HG03139 (cell line): ENCODE results near the gene NUDT22.
A peak's percentile ranks its signal among the peaks of the same experiment; 100 is the strongest.

Experiments
- ATAC-seq: cut with Tn5 transposase; IDR thresholded peaks from one replicate; pipeline ENCODE4 v1.9.1; 2021; ENCODE audit not compliant: unreplicated experiment

The NUDT22 gene, protein sequence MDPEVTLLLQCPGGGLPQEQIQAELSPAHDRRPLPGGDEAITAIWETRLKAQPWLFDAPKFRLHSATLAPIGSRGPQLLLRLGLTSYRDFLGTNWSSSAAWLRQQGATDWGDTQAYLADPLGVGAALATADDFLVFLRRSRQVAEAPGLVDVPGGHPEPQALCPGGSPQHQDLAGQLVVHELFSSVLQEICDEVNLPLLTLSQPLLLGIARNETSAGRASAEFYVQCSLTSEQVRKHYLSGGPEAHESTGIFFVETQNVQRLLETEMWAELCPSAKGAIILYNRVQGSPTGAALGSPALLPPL

GRCh38 chr11:64225608-64226506 lies at the start of gene NUDT22, which contains the start of gene TRPT1:
TSS of gene NUDT22 (plus strand) at chr11:64226274. CDS start at chr11:64226653, 379 bp downstream.
TSS of gene TRPT1 (minus strand) at chr11:64226186. CDS start at chr11:64225860, 326 bp downstream.
- peak; percentile 33 for ATAC-seq

- ATAC-seq, result no peak
These were observed 49.3 kb upstream of the NUDT22 start for GRCh38 chr11:64176751-64177150.

DNA sequence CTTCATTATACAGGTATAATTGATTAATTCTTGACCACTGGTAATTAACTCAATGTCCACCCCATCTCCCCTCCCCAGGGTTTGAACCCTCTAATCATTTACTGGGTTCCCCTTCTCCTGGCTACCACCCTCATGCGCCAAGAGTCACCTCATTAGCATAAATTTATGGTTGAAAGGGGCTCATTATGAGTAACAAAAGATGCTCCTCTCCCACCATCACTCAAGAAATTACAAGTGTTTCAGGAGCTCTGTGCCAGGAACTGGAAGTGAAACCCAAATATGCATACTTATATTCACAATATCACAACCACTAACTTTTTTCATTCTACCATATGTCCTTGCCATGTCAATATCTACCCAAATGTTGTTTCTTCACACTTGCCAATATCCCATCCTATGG lies 47.9 kb upstream of the NUDT22 start:
- no peak for ATAC-seq

GRCh38 chr11:64178951-64179639 lies 47.0 kb upstream of the NUDT22 start:
- ATAC-seq, result no peak

GRCh38 chr11:64180891-64181290 lies 45.2 kb upstream of the NUDT22 start:
- no peak for ATAC-seq

DNA sequence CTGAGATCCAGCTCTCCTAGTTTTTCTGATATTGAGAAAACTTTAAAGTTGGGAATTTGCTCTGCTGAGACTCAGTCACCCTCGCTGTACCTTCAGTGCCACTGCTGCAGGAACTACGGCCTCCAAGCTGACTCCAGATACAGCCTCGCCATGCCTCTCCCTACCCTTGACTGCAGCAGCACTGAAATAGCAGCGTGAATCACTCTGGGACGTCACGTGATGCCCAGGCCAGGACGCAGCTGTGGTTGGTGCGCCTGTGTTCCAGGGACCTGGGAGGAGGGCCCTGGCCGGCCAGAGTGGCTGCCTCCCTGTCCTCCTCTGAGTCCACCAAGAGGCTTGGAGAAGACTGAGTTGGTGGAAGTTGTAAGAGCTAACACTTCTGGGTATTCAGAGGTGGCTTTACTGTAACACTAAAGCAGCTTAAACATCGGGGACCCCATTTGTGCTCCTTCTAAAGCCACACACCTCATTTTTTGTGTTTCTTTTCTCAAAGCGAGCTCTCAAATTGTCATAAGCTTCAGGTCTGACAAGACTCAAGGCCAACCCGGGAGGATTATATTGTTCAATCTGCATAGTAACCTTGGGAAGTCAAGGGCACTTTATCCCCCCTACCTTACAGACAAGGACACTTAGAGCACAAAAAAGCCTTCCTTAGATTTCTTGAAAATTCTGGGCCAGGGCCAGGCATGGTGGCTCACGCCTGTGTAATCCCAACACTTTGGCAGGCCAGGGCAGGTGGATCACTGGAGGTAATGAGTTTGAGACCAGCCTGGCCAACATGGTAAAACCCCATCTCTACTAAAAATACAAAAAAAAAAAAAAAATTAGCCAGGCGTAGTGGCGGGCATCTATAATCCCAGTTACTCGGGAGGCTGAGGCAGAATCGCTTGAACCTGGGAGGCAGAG lies 44.3 kb upstream of the NUDT22 start:
- ATAC-seq, result no peak

DNA sequence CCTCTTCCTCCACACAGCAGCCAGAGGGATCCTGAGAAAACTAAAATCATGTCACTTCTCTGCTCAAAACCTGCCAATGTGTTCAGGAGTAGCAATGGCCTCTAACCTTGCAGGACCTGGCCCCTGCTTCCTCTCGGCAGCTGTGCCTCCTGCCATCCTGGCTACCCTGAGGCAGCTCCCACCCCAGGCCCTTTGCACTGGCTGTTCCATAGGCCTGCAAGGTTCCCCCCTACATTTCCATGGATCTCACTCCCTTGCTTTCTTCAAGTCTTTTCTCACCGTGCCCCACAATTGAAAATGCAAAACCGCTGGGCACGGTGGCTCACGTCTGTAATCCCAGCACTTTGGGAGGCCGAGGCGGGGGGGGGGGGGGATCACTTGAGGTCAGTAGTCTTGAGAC lies 42.2 kb upstream of the NUDT22 start:
- no peak for ATAC-seq

DNA sequence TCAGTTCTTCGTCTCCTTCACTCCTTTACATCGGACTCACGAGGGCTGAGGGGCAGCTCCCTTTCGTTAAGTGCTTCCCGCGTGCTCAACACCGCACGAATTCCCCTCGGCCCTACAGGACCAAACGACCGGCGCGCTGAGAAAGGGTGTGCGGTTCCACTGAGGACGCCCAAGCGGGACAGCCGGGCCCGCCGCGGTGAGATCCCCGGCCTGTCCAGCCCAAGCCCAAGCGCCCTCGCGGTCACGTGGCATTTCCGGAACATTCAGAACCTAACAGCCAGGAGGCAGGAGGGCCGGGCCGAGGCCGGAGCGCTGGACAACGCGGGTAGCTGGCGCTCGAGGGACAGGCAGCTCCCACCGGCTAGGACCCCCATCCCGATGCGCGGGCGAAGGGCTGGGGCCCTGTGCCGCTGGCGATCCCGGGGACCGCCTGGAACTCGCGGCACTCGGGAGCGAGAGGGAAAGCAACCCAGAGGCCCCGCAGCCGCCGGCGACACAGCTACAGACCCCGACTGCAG lies 40.8 kb upstream of the NUDT22 start:
- peak; percentile 9 for ATAC-seq

GRCh38 chr11:64185693-64186491 lies 40.2 kb upstream of the NUDT22 start, which contains the start of gene STIP1:
TSS of gene STIP1 (plus strand) at chr11:64186171. CDS start at chr11:64186262, 91 bp downstream.
- ATAC-seq, result peak; percentile 83

- ATAC-seq, result no peak
These were observed 39.4 kb upstream of the NUDT22 start for GRCh38 chr11:64186492-64187165.

- no peak for ATAC-seq
These were observed 33.6 kb upstream of the NUDT22 start for GRCh38 chr11:64192434-64192833.

- ATAC-seq, result no peak
These were observed 29.4 kb upstream of the NUDT22 start for GRCh38 chr11:64196626-64197025.

- ATAC-seq, result no peak
These were observed 27.6 kb upstream of the NUDT22 start for GRCh38 chr11:64198511-64198910.

- ATAC-seq, result no peak
These were observed 24.5 kb upstream of the NUDT22 start for GRCh38 chr11:64201543-64201942.

GRCh38 chr11:64202992-64203391 lies 23.1 kb upstream of the NUDT22 start:
- no peak for ATAC-seq

GRCh38 chr11:64203421-64204079 lies 22.5 kb upstream of the NUDT22 start:
- ATAC-seq, result no peak

DNA sequence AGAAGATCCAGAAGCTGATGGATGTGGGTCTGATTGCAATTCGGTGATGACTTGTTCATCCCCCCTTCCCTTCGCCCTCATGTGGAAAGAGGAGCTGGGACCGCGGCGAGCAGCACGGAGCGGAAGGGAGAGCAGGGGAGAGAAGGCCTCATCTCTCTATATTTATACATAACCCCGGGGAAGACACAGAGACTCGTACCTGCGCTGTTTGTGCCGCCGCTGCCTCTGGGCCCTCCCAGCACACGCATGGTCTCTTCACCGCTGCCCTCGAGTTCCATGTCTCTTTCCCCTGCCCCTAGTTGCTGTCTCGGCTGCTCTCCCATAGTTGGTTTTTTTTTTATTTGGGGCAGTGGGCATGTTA lies 22.0 kb upstream of the NUDT22 start:
- no peak for ATAC-seq

- ATAC-seq, result no peak
These were observed 21.5 kb upstream of the NUDT22 start for GRCh38 chr11:64204464-64204989.
